Keratinocyte (primary cell): ENCODE measurements around the gene NPDC1.

Experiments used
- CTCF ChIP-seq, 3 experiments: IDR thresholded peaks in 1 of 3; conservative IDR thresholded peaks in 1 of 3; optimal IDR thresholded peaks in 1 of 3; 2 replicates in 2 of 3; 3 replicates in 1 of 3; pipeline versions ENCODE3 to v1.5.1; 2011; ENCODE audit warnings: low read length in 3 of 3, mild to moderate bottlenecking in 3 of 3, moderate library complexity in 2 of 3, control low read depth in 1 of 3, inconsistent platforms in 1 of 3; ENCODE audit not compliant: insufficient read depth in 2 of 3; ENCODE audit errors: extremely low read depth in 1 of 3
- EZH2 ChIP-seq: IDR thresholded peaks from one replicate; pipeline ENCODE4 v1.6.1; 2012; ENCODE audit warnings: inconsistent platforms, mild to moderate bottlenecking, low read length, moderate library complexity

- TF ChIP-seq CTCF (optimal IDR thresholded peaks at IDR 0.05 in 1 of 3, IDR thresholded peaks at IDR 0.05 in 1 of 3, conservative IDR thresholded peaks at IDR 0.05 in 1 of 3; ENCODE audit: extremely low read depth in 1 of 3, insufficient read depth in 2 of 3, low read length in 3 of 3) (no peak), EZH2 (no peak)
Observed at GRCh38 chr9:137023583-137023991, 22.4 kb downstream of the NPDC1 start.
